ENCODE results near the gene RPGRIP1.
"Not testable (repeated sequence)": the region's sequence is repeated elsewhere in the genome, so short reads cannot be mapped to it uniquely, and the experiment has no call there.

Gene RPGRIP1

DNA sequence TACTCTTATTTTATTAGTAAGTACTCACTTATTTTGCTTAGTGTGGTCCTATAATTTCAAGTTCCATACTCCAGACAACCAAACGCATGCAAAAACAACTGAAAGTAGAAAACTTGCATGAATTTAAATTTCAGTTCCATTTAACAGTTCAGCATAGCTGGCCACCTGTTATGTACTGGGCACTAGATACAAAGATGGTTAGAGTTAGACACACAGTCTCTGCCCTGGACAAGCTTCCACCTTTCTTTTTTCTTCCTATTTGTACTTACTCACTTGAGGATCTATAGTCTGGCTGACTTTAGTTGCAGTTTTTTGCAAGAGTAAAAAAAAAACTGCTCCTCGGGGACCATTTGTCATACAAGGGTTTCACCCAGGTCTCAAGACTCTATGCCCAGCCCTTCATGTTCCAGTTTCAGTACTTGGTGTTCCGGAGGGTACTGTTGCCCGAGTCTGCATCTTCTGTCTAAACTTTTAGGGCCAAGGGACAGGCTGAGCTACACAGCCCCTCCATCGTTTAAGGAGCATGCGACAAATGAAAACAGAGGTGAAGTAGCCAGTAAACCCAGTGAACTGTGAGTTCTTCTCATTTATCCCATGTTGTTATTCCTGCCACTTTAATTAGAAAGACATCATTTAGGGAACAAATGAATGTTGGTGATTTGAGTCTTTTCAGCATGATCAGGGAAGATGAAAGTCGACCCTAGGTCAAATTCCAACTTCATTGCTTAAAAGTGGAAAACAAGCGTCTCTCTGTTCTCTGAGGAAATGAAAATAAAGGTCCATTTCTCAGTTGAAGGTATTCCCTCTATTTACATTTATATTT is 22.3 kb downstream of the RPGRIP1 start:
- no peak for DNase-seq (ENCODE audit: low spot score)

DNA sequence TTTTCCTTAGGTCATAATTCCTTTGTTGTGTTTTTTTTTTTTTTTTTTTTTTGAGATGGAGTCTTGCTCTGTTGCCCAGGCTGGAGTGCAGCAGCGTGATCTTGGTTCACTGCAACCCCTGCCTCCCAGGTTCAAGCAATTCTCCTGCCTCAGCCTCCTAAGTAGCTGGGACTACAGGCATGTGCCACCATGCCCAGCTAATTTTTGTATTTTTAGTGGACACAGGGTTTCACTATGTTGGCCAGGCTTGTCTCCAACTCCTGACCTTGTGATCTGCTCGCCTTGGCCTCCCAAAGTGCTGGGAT is 22.9 kb downstream of the RPGRIP1 start:
- not testable (repeated sequence) for DNase-seq (ENCODE audit: low spot score)

DNA sequence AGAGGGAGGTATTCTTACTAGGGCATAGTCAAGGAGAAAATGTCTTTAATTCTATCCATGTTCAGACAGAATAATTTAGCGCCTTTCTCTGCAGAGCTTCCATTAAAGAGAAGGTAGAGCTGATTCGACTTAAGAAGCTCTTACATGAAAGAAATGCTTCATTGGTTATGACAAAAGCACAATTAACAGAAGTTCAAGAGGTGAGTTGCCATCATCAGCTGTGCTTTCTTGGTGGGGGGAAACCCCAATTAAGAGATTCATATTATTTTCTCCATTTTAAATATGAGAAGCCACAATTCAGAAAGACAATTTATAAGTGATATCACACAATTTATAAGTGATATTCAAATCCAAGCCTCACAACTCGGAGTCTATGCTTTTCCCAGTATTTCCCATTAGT is 27.8 kb downstream of the RPGRIP1 start:
- no peak for DNase-seq (ENCODE audit: low spot score)

DNA sequence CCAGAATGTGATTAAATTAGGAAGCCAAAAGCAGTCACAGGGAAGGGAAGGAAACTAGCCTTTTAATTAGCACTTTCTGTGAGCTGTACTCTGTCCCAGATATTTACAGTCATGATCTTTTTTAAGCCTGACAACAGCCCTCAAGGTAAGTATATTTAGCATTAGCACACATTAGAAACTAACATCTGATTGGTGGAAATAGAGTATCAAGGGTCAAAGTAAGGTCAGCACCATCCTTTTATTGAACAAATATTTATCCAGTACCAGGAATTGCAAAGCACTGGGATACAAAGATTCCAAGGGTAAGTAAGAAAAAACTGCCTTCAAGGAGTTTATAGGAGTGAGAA is 28.2 kb downstream of the RPGRIP1 start:
- no peak for DNase-seq (ENCODE audit: low spot score)

DNA sequence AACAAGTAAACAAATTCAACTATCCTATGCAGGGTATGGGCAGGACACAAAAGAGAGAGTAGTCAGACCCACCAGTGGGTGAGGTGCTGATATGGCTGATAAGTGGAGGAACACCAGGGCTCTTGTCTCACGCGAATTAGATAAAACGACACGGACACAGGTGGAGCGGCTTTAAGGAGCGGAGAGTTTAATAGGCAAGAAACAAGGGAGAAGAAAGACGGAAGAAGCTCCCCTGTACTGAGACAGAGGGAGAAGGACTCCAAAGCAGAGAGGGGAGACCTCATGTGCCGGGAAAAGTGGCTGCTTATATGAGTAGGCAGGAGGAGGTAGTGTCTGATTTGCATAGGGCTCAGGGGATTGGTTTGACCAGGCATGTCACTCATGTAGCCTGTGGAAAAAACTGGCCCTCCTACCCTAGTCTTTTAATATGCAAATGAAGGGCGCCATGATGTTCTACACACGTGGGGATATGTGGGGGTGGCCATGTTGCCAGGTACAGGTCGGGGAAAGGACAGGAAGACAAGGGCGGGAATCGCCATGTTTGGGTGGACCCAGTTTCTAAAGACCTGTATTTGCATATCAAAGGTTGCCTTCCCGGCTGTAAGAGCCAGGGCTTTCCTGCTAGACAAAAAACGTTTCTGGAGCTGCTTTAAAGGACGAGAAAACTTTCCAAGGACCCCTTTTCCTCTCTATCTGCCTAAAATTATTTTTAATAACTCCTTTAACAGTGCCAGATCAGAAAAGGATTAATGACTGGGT is 28.8 kb downstream of the RPGRIP1 start:
- peak; percentile 52 for DNase-seq (ENCODE audit: low spot score)

DNA sequence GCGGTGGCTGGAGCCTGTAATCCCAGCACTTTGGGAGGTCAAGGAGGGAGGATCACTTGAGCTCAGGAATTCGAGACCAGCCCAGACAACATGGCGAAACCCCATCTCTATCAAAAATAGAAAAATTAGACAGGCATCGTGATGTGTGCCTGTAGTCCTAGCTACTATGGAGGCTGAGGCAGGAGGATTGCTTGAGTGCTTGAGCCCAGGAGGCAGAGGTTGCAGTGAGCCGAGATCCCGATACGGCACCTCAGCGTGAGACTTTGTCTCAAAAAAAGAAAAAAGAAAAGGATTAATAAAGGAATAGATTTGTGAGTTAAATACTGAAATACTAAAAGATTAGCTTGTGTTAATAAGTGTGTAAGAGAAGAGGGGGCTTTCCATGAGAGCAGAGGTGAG is 29.4 kb downstream of the RPGRIP1 start:
- no peak for DNase-seq (ENCODE audit: low spot score)

DNA sequence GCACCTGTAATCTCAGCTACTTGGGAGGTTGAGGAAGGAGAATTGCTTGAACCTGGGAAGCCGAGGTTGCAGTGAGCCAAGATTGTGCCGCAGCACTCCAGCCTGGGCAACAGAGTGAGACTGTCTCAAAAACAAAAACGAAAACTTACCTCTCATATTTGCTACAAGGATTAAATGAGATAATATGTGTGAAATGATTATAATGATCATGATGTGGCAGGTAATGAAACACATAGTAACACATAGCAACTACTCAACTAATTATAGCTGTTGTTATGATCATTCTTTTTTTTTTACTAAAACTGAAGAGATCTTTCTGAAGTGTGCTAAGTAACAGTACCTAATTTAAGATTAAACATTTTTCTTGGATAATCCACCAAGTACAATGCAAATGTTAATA is 30.1 kb downstream of the RPGRIP1 start:
- no peak for DNase-seq (ENCODE audit: low spot score)

DNA sequence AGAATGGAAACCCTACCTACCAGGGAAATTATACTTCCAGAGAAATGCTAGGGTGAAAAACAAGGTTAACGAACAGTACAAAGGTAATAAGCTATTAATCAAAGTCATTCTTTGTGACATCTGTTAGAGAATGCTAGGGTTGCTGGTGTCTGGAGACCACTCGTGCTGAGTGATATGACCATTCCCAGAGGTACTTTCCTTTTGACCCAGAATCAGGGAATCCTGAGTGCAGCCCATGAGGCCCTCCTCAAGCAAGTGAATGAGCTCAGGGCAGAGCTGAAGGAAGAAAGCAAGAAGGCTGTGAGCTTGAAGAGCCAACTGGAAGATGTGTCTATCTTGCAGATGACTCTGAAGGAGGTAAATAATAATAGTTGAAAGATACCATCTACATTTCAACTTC is 31.7 kb downstream of the RPGRIP1 start:
- no peak for DNase-seq (ENCODE audit: low spot score)

DNA sequence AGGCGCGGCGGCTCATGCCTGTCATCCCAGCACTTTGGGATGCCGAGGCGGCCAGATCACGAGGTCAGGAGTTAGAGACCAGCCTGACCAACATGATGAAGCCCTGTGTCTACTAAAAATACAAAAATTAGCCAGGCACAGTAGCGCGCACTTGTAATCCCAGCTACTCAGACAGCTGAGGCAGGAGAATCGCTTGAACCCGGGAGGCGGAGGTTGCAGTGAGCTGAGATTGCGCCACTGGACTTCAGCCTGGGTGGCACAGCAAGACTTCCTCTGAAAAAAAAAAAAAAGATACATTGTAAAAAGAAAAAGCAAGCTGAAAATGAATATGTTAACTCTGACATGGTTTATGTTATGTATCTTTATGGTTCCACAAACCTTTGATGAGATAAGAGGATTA is 33.6 kb downstream of the RPGRIP1 start:
- DNase-seq (ENCODE audit: low spot score): no peak

DNA sequence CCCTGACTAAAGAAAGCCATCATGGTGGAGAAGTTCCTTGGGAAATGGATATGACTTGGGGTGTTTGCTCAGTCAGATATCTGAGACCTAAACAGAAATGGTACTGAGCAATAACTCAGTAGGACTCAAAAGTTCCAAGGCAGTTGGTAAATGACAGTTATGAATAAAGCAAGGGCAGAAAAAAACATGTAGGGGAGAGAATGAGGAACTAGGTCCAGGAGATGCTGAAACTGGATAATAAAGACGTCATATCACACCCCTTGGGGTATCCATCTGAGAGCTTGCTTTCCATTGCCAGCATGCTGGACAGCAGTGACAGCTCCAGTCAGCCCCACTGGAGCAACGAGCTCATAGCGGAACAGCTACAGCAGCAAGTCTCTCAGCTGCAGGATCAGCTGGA is 37.5 kb downstream of the RPGRIP1 start:
- DNase-seq (ENCODE audit: low spot score): no peak

DNA sequence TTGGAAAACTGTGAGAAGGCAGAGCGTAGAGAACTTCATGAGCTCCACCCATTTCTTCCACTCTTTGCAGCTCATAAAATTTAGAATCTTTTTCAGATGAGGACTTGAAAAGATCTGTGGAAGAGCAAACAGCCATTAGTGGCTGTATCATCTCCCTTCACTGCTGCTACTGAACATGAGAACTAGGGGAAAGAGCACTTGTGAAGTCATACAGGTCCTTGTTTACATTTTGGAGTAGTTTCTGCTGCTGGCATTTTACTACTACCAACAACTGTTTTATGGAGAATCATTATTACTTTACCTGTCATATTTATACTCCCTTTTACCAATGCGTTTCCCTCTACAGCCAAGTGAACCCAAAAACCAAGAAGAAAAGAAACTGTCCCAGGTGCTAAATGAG is 41.0 kb downstream of the RPGRIP1 start:
- no peak for DNase-seq (ENCODE audit: low spot score)

DNA sequence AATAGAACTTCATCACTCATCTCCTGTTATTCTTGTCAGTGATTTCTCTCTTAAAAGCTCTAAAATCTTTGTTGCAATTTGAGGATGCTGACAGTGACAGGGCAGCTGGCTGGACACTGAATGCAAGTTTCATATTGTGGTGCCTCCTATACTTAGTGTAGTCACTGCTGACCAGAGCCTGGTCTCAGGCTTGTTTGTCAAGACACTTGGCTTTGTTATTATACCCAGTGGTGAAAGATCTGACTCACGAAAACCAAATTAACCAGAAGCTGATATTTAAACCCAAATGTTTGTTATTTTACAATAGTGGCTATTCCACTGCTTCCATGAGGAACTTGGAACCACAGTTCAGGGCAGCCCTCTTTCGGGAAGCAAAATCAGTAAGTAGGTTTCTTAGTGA is 42.8 kb downstream of the RPGRIP1 start:
- no peak for DNase-seq (ENCODE audit: low spot score)

DNA sequence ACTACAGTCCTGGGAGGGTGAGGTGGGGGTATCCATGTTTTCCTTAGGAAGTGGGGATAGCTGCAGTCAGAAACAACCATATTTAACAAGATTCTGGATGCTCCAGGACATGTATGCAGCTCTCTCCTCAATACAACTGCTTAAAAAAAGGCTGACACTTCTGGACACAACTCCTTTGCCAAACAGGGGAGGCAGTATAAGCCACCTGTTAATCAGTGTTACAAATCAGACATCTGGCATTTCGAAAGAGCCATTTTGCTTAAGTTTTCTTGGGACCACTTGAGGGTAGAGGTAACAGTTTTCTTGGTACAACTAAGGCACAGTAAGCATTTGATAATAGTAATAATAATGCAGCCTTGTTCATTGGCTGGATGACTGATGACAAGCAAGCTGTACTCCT is 47.1 kb downstream of the RPGRIP1 start:
- no peak for DNase-seq (ENCODE audit: low spot score)

All from globus pallidus (tissue), 1 donor.